H9 (cell line): ENCODE measurements around the gene UTP20. TPM values are rescaled to one million over a fixed set of nuclear protein-coding genes. Genes with fewer than 3 reads are reported as not detected.

Experiments
- DNase-seq: peaks from one replicate; pipeline ENCODE4 v3.0.0-alpha.2; 2017
- H2AFZ ChIP-seq: one replicate; pipeline ENCODE4 v1.6.1; 2013; ENCODE audit warnings: mild to moderate bottlenecking, low read length, control low read depth, moderate library complexity
- H2AK5ac ChIP-seq: 2 replicates; pipeline ENCODE4 v1.6.1; 2013; ENCODE audit warnings: low read length, control low read depth, mixed read lengths; ENCODE audit not compliant: insufficient read length
- H2BK120ac ChIP-seq: one replicate; pipeline ENCODE4 v1.6.1; 2013; ENCODE audit warnings: low read depth, mild to moderate bottlenecking, low read length, control low read depth, inconsistent platforms; ENCODE audit not compliant: poor library complexity, severe bottlenecking
- H2BK12ac ChIP-seq: 2 replicates; pipeline ENCODE4 v1.6.1; 2013; ENCODE audit warnings: low read length, control low read depth, mixed read lengths, low read depth; ENCODE audit not compliant: insufficient read length
- H2BK15ac ChIP-seq: 2 replicates; pipeline ENCODE4 v1.6.1; 2013; ENCODE audit warnings: low read depth, low read length, control low read depth
- H2BK20ac ChIP-seq: one replicate; pipeline ENCODE4 v1.6.1; 2013; ENCODE audit warnings: low read depth, mild to moderate bottlenecking, low read length, control low read depth, inconsistent platforms; ENCODE audit not compliant: poor library complexity, severe bottlenecking
- H2BK5ac ChIP-seq: 2 replicates; pipeline ENCODE4 v1.6.1; 2013; ENCODE audit warnings: low read length, control low read depth, mixed read lengths; ENCODE audit not compliant: insufficient read length
- H3K14ac ChIP-seq: 2 replicates; pipeline ENCODE4 v1.6.1; 2013; ENCODE audit warnings: low read length, control low read depth; ENCODE audit not compliant: insufficient read depth
- H3K18ac ChIP-seq: 2 replicates; pipeline ENCODE4 v1.6.1; 2013; ENCODE audit warnings: low read depth, mild to moderate bottlenecking, mixed read lengths, low read length, control low read depth; ENCODE audit not compliant: insufficient read length
- H3K23ac ChIP-seq: 2 replicates; pipeline ENCODE4 v1.6.1; 2013; ENCODE audit warnings: low read length, control low read depth, mixed read lengths, low read depth; ENCODE audit not compliant: insufficient read length
- H3K23me2 ChIP-seq: 2 replicates; pipeline ENCODE4 v1.6.1; 2013; ENCODE audit warnings: low read depth, mild to moderate bottlenecking, mixed read lengths, low read length, control low read depth; ENCODE audit not compliant: insufficient read length, poor library complexity, severe bottlenecking
- H3K27ac ChIP-seq: 2 replicates; pipeline ENCODE4 v1.5.1; 2013; ENCODE audit warnings: low read length, control low read depth, mixed read lengths, low read depth; ENCODE audit not compliant: insufficient read length
- H3K27me3 ChIP-seq: 2 replicates; pipeline ENCODE4 v1.6.1; 2013; ENCODE audit warnings: low read length, control low read depth, inconsistent platforms; ENCODE audit not compliant: insufficient read depth
- H3K4ac ChIP-seq: 2 replicates; pipeline ENCODE4 v1.6.1; 2013; ENCODE audit warnings: low read depth, mild to moderate bottlenecking, control low read depth, inconsistent platforms, low read length, moderate library complexity
- H3K4me1 ChIP-seq: 2 replicates; pipeline ENCODE4 v1.6.1; 2013; ENCODE audit warnings: low read length, control low read depth, inconsistent platforms; ENCODE audit not compliant: insufficient read depth
- H3K4me2 ChIP-seq: 2 replicates; pipeline ENCODE4 v1.6.1; 2013; ENCODE audit warnings: low read length, control low read depth, mixed read lengths; ENCODE audit not compliant: insufficient read length, insufficient read depth
- H3K56ac ChIP-seq: 2 replicates; pipeline ENCODE4 v1.6.1; 2013; ENCODE audit warnings: low read depth, mild to moderate bottlenecking, mixed read lengths, low read length, control low read depth; ENCODE audit not compliant: insufficient read length
- H3K79me1 ChIP-seq: 2 replicates; pipeline ENCODE4 v1.6.1; 2013; ENCODE audit warnings: low read depth, mild to moderate bottlenecking, moderate library complexity, low read length, control low read depth, inconsistent platforms; ENCODE audit not compliant: insufficient read depth, poor library complexity, severe bottlenecking
- H3K79me2 ChIP-seq: 2 replicates; pipeline ENCODE4 v1.6.1; 2013; ENCODE audit warnings: low read length, control low read depth, inconsistent platforms; ENCODE audit not compliant: insufficient read depth
- H3K9ac ChIP-seq: 2 replicates; pipeline ENCODE4 v1.6.1; 2013; ENCODE audit warnings: low read length, control low read depth, mixed read lengths; ENCODE audit not compliant: insufficient read length; ENCODE audit errors: extremely low read depth
- H3K9me3 ChIP-seq: one replicate; pipeline ENCODE4 v1.6.1; 2013; ENCODE audit warnings: low read depth, low read length, inconsistent platforms; ENCODE audit not compliant: control insufficient read depth
- H3T11ph ChIP-seq: one replicate; pipeline ENCODE4 v1.6.1; 2013; ENCODE audit warnings: mild to moderate bottlenecking, low read length, control low read depth, inconsistent platforms
- H4K20me1 ChIP-seq: one replicate; pipeline ENCODE4 v1.6.1; 2013; ENCODE audit not compliant: control insufficient read depth, insufficient read length, insufficient read depth
- H4K5ac ChIP-seq: 2 replicates; pipeline ENCODE4 v1.6.1; 2013; ENCODE audit warnings: low read depth, mild to moderate bottlenecking, mixed read lengths, low read length, control low read depth; ENCODE audit not compliant: insufficient read length
- H4K8ac ChIP-seq: replicated peaks from 2 replicates; pipeline ENCODE4 v1.6.1; 2013; ENCODE audit warnings: low read length, control low read depth, mixed read lengths, low read depth; ENCODE audit not compliant: insufficient read length
- H4K91ac ChIP-seq: 2 replicates; pipeline ENCODE4 v1.6.1; 2013; ENCODE audit warnings: low read depth, mild to moderate bottlenecking, moderate library complexity, mixed read lengths, low read length, control low read depth; ENCODE audit not compliant: insufficient read length
- H3K27ac Mint-ChIP-seq, 3 experiments: 2 replicates in 2 of 3; 3 replicates in 1 of 3; pipeline ENCODE4 v1.8.0; 2020 to 2021; ENCODE audit warnings: mixed read lengths in 3 of 3, mild to moderate bottlenecking in 1 of 3, moderate library complexity in 1 of 3
- H3K27me3 Mint-ChIP-seq: 2 replicates; pipeline ENCODE4 v1.8.0; 2021; ENCODE audit warnings: low read depth, mild to moderate bottlenecking, moderate library complexity, mixed read lengths
- H3K36me3 Mint-ChIP-seq, 3 experiments: 2 replicates in 2 of 3; 3 replicates in 1 of 3; pipeline ENCODE4 v1.8.0; 2020 to 2021; ENCODE audit warnings: low read depth in 3 of 3, mixed read lengths in 3 of 3; ENCODE audit not compliant: insufficient read depth in 1 of 3
- H3K4me1 Mint-ChIP-seq, 2 experiments: 2 replicates each; pipeline ENCODE4 v1.8.0; 2020; ENCODE audit warnings: mixed read lengths in 2 of 2
- H3K4me3 Mint-ChIP-seq, 2 experiments: 2 replicates in 1 of 2; 3 replicates in 1 of 2; pipeline ENCODE4 v1.8.0; 2020 to 2021; ENCODE audit warnings: mild to moderate bottlenecking in 2 of 2, mixed read lengths in 2 of 2, moderate library complexity in 1 of 2
- H3K9me3 Mint-ChIP-seq, 2 experiments: 2 replicates in 1 of 2; 3 replicates in 1 of 2; pipeline ENCODE4 v1.8.0; 2020; ENCODE audit warnings: mild to moderate bottlenecking in 2 of 2, mixed read lengths in 2 of 2, moderate library complexity in 1 of 2
- CTCF ChIP-seq: fragments of 200-600 bp; sonication (generic); conservative IDR thresholded peaks from 3 replicates; pipeline ENCODE4 v1.8.0; 2021; ENCODE audit warnings: antibody characterized with exemption, mild to moderate bottlenecking
- WGBS: extraction: QIAGEN DNeasy Blood & Tissue Kit; methylation state at CpG from one replicate; pipeline ENCODE4 v1.1.7; 2013; ENCODE audit warnings: missing lambda C conversion rate, low lambda C conversion rate, mixed read lengths; ENCODE audit not compliant: insufficient read length; ENCODE audit errors: extremely low coverage; 5-methylcytosine and 5-hydroxymethylcytosine counted together
- total RNA-seq: library from RNA; stranded (reverse); gene quantifications from 2 replicates; pipeline ENCODE4 v1.2.1, GENCODE V29; 2021

Gene UTP20
- total RNA-seq, 1 experiment from 2014 or later: 38.3 TPM

- H3K14ac ChIP-seq: no peak overlapping the region
- no peak for DNase-seq
- no peak overlapping the region for H2BK5ac ChIP-seq
- no peaks in the 10 kb centered on the region for H3K79me1 ChIP-seq
- no peak overlapping the region for H3K9ac ChIP-seq
- no peaks in the 10 kb centered on the region for H3K9me3 Mint-ChIP-seq
- H4K91ac ChIP-seq: no peak overlapping the region
- H3K4ac ChIP-seq: no peak overlapping the region
- H3K27me3 ChIP-seq: no peaks in the 10 kb centered on the region
- H3K27ac Mint-ChIP-seq: peak overlapping the region in 2 of 3 experiments; percentile 29 to 42; a peak in 5 of 7 replicates
- H3K36me3 Mint-ChIP-seq: peaks cover 34 to 80% (median 56%) of the 10 kb centered on the region in 3 experiments
- no peak overlapping the region for H3T11ph ChIP-seq
- no peak overlapping the region for H2AFZ ChIP-seq
- no peak overlapping the region for H3K23ac ChIP-seq
- TF ChIP-seq CTCF: no peak
- no peak overlapping the region for H3K4me3 Mint-ChIP-seq
- no peak overlapping the region for H3K27ac ChIP-seq
- H3K18ac ChIP-seq: no peak overlapping the region
- H3K27me3 Mint-ChIP-seq: no peaks in the 10 kb centered on the region
- no peak overlapping the region for H2BK20ac ChIP-seq
- WGBS: no CpG with 5 or more reads among the region's 2 CpGs
- H3K23me2 ChIP-seq: no peaks in the 10 kb centered on the region
- H3K79me2 ChIP-seq: no peaks in the 10 kb centered on the region
- H3K4me1 Mint-ChIP-seq: 0 out of 4 replicates have a peak, but pooled peaks cover 0 to 2% of the 10 kb centered on the region in 2 experiments
- no peak overlapping the region for H3K56ac ChIP-seq
- 0 out of 2 replicates have a peak overlapping the region, but pooled peaks have one; percentile 15 for H2BK15ac ChIP-seq
- H3K9me3 ChIP-seq: no peaks in the 10 kb centered on the region
- H3K4me2 ChIP-seq: no peak overlapping the region
- H2BK12ac ChIP-seq: no peak overlapping the region
- no peaks in the 10 kb centered on the region for H4K20me1 ChIP-seq
- no peak overlapping the region for H2BK120ac ChIP-seq
- no peaks in the 10 kb centered on the region for H3K4me1 ChIP-seq
- H2AK5ac ChIP-seq: no peak overlapping the region
- H4K5ac ChIP-seq: no peak overlapping the region
- no peak overlapping the region for H4K8ac ChIP-seq
Observed at GRCh38 chr12:101298426-101298825, 18.5 kb downstream of the UTP20 start.
